GM19372 (cell line): ENCODE data around the gene CRYGN.

Experiments used
- ATAC-seq: cut with Tn5 transposase; IDR thresholded peaks from one replicate; pipeline ENCODE4 v1.9.1; 2021; ENCODE audit warnings: mild to moderate bottlenecking, low read depth, moderate library complexity; ENCODE audit not compliant: unreplicated experiment

Gene CRYGN

DNA sequence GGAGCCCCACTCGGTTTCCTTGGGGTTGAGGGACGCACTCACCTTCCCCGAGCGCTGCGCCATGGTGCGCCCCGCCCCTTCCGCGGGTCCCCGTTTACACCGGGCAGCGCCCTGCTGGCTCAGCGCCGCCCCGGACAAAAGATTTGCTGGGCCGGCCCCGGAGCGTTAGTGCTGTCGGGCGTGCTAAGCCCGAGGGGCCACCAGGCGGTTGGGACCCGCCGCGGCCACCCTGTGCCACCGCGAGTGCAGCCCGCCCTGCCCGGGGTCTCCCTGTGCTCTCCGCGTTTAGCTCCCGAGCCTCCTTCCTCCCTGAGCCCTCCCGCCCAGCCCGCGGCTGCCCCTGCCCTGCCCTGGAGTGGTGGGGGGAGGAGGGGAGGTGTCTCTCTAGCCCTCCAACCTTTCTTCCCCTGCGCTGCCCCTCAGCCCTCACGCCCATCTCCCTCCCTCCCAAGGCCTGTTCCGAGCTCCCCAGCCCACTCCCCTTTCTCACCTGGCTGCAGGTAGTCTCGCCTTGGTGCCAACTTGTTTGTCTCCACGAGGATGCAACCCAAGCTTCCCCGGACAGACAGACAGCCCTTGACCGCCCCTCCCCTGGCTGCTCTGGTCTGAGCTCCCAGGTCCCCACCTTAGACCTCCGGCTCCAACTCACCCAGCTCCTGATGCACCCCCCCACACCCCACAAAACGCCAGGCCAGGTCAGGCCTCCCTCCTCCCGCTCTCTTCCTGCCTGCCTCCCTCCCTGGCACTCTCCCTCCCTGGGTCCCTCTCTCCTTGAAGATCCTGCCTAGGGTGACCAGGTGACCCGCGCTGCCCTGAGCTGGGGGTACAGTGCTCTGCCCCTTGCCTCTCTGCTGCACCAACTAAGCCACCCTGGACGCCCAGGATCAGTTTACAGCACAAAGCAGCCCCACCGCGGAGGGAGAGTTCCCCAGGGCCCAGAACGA is at the start of gene CRYGN:
TSS of gene CRYGN (minus strand) at position 287 of the 944 bp plus-strand sequence. CDS start at position 63, 224 bp downstream.
- no peak for ATAC-seq

DNA sequence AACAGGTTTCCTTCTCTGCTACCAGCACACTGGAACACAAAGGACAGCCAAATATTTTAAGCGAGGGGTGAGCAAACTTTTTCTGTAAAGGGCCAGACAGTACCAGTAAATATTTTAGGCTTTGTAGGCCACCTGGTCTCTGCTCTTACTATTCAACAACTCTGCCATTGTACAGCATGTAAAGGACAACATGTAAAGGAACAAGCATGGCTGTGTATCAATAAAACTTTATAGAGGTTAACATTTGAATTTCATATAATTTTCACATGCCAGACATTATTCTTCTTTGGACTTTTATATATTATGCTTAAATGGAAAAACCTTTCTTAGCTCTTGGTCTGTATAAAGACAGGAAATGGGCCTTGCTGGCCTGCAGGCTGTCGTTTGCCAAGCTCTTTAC is 49.6 kb upstream of the CRYGN start:
- ATAC-seq, result no peak

DNA sequence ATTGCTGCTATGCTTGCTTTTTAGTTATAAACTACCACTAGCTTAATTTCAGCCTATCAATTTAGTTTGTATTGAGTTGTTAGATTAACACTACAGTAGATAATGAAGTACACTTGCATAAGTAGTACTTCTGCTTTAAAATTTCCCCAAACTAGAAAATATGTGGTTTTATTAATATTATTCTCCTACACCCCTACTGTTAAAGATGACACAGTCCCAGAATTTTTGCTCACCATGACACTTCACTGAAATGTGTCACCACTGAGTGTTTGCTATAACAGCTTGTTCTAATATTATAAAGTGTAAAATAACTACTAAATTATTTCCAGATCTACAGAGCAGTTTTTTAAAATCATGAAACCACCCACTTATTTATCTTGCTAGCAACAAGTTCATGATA is 48.2 kb upstream of the CRYGN start:
- no peak for ATAC-seq

DNA sequence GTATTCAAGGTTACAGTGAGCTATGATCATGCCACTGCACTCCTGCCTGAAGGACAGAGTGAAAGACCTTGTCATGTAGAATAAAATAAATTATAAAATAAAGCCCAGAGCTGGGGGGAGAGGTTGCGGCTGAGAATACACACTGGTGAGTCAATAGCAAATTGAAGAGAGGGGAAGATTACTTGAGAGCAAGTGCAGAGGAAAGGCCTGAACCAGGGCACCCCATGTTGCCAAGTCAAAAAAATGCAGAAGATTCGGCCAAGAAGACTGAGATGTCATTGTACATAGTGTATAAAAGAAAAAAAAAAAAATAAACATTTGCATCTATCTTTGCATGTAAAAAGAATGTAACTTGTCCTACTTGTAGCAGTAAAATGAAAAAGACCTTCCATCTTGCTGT is 47.3 kb upstream of the CRYGN start:
- ATAC-seq, result no peak

- no peak for ATAC-seq
These were observed 46.1 kb upstream of the CRYGN start for GRCh38 chr7:151486074-151486473.

DNA sequence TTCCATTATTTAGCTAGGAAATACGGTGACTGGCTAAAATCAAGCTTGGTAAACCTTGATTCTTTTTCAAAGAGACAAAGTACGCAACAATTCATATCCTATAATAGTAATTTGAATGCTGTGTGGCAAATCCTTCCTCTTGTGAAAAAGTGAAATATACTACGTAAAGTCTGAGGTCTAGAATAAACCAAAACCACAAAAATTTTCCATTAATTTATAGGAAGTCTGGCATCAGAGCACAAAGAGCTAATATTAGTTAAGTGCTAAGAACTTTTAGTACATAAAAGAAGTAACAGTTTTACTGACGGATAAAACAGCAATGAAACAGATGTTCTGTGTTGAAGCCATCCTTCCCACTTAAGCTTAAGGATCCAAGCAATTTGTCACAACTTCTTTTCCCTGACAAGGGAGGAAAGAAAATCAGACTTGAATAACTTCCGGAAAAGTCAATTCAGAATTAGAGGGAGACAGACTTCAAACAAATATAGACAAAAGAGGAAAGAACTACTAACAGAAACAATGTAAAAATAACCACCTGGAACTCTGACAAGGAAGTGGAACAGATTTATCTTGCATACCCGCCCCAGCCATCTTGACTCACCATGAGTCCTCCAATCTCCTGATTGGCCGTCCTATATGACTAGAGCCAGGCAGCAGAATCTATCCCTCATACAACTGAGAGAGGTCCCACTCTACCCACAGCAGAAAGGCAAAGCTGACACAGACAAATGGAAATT is 45.2 kb upstream of the CRYGN start:
- ATAC-seq, result no peak

DNA sequence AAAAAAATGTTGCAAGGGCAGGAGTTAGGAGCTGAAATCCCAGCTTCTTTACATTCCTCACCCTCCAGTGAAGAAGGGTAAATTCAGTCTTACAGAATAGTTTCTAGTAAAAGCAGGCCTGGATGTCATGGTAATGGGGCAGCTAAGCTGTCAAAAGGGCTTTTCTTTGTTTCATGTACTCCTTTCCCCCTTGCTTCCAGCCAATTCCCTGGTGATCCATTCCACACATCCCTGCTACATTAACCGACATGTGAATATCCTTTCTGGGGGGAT is 43.7 kb upstream of the CRYGN start:
- no peak for ATAC-seq

DNA sequence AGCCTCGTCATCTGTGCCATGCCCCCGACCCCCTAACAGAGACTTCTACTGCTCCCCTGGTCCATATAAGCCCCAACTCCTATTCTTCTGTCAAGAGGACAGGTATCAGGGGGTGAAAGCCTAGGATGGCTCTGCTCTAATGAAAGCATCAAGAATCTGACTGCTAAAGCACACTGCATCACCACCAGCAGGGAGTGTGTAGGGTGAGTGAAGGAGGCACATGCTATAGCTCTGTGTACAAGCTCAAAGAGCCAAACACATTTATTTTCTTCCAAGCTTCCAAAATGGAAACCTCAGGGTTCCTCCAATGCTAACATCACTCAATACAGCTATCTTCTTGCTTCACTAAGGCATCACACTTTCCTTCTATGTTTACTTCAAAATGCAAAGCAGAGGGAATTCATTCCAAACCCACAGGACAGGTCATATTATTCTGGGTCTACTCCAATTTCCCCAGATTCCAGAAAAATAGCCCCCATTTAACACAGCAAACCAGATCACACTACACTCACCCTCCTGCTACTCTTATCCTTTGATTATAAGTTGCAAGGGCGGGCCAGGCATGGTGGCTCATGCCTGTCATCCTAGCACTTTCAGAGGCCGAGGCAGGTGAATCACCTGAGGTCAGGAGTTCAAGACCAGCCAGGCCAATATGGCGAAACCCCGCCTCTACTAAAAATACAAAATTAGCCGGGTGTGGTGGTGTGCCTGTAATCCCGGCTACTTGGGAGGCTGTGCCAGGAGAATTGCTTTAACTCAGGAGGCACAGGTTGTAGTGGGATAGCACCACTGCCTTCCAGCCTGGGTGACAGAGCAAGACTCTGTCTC is 43.2 kb upstream of the CRYGN start:
- no peak for ATAC-seq

- no peak for ATAC-seq
These were observed 41.9 kb upstream of the CRYGN start for GRCh38 chr7:151481650-151482505.

GRCh38 chr7:151477867-151478266 is 37.9 kb upstream of the CRYGN start:
- no peak for ATAC-seq

DNA sequence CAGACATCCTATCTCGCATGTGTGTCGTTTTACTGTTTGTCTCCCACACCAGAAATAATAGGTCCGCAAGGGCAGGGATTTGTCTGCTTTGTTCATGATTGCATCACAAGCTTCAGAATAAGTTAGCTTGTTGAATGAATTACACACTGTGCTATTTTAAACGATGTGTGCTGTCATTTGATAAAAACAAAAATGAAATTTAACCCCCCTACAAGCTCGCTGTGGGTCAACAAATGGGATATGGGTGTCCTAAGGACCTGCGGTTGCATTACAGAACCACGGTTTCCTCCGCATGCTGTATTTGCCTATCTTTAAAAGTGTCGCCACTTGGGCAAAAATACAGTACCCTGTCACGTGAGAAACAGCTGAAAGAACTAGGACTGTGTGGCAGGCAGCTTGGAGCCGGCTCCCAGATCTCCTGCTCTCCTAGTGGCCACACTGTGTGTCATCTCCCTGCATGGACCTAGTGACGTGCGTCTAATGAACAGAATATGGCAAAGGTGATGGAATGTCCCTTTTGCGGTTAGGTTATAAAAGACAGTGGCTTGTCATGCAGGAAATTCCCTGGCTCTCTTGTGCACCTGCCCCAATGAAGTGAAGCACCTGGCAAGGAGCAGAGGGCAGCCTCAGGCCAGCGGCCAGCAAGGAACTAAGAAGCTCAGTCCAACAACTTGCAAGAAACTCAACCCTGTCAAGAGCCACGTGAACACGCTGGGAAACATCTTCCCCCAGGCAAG is 32.9 kb upstream of the CRYGN start:
- ATAC-seq, result no peak

GRCh38 chr7:151470711-151471110 is 30.8 kb upstream of the CRYGN start:
- no peak for ATAC-seq

GRCh38 chr7:151469281-151469680 is 29.3 kb upstream of the CRYGN start:
- no peak for ATAC-seq

DNA sequence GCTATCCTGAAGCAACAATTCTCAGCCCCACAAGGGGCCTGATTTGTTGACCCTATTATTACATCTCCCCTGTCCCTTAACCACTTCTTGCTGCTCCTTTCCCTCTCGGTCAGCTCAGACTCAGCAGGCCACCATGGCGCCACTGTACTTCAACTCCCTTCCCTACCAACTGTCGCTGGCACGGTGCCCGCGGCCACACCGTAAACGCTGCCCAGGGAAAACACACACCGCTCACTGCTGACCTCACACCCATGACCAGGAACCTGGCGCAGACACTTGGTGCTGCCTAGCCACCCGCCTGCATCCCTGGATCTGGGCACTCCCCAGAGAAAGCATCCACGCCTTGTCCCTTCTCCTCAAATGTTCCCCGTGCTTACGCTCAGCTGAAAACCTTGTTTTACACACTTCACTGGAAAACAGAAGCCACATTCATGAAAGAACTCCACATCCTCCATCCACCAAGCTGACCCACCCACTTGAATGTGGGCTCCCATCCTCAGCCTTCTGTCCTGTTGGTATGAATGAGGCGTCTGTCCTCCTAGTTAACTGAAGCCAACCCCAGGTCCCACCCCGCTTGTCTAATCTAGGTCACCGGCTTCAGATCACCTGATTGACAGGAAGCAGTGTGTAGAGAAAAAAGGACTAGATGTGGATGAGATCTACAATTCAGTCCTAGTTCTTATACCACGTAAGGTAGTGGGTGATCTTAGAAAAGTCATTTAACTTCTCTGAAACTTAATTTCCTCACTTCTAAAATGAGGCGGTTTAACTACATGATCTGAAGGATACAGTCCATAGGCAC is 28.5 kb upstream of the CRYGN start:
- no peak for ATAC-seq

DNA sequence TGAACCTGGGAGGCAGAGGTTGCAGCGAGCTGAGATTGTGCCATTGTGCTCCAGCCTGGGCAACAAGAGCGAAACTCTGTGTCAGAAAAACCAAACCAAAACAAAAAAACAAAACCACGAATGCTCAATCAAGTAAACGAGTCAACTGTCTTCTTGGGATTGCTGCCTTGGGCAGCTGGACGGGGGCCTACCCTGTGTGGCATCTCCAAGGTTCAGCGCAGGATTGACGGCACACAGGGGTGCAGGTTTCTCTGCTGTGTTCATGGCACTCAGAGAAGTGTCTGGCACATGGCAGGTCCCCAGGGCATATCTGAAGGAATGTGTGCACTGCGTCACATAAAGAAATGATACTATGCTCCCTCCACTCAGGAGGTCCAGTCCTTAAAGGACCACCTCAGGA is 25.2 kb upstream of the CRYGN start:
- no peak for ATAC-seq

- no peak for ATAC-seq
These were observed 22.4 kb upstream of the CRYGN start for GRCh38 chr7:151462306-151462779.

GRCh38 chr7:151461942-151462230 is 21.9 kb upstream of the CRYGN start:
- no peak for ATAC-seq

GRCh38 chr7:151461096-151461941 is 21.4 kb upstream of the CRYGN start:
- ATAC-seq, result no peak
